ENCODE measurements around the gene LSAMP. TPM values are rescaled to one million over a fixed set of nuclear protein-coding genes. Genes with fewer than 3 reads are reported as not detected.
"Not testable (repeated sequence)": the region's sequence is repeated elsewhere in the genome, so short reads cannot be mapped to it uniquely, and the experiment has no call there.

LSAMP gene
- total RNA-seq, 2 experiments from 2014 or later: not detected

DNA sequence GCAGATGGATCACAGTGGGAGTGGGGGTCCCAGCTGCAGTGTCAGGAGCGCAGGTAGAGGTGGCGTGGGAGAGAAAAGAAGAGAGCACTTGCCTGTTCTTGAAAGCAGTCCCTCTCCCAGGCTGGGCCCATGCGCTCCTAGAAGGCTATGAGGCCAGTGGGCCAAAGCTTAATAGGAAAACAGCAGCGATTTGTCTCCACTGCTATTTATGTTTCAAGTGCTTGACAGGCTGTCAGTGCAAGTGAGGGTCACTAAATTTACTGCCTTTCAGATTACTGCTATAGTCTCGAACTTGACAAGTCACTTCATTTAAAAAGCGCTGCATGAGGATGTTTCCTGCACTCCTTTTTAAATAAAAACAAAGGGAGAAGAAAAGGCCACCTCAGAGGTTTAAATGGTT, 582.4 kb downstream of the LSAMP start:
- no peak for DNase-seq
- Mint-ChIP-seq H3K4me1 (no peaks in the 10 kb centered on the region), H3K27ac (no peak overlapping the region), H3K27me3 (peaks cover 49% of the 10 kb centered on the region), H3K9me3 (no peaks in the 10 kb centered on the region), H3K4me3 (no peak overlapping the region), H3K36me3 (no peaks in the 10 kb centered on the region)

DNA sequence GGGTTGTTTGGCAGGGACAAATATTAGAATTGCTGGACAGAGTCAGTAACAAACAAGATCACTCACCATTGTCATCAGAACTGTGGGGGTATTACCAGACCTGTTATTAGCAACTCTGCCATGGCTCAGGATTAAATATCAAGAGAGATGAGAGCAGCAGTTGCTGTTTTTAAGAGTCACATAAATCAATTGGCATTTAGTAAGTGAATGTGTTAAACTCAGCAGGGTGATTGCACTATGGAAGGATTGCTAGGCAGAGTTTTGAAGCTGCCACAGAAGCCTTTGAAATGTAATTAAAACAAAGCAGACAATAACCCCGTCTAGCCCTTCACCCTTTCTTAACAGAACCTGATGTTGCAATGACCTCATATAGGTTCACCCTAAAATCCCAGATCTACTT, 583.2 kb downstream of the LSAMP start:
- DNase-seq: no peak
- Mint-ChIP-seq H3K27ac (no peak overlapping the region), H3K4me1 (no peaks in the 10 kb centered on the region), H3K9me3 (no peaks in the 10 kb centered on the region), H3K4me3 (no peak overlapping the region), H3K27me3 (peaks cover 49% of the 10 kb centered on the region), H3K36me3 (no peaks in the 10 kb centered on the region)

DNA sequence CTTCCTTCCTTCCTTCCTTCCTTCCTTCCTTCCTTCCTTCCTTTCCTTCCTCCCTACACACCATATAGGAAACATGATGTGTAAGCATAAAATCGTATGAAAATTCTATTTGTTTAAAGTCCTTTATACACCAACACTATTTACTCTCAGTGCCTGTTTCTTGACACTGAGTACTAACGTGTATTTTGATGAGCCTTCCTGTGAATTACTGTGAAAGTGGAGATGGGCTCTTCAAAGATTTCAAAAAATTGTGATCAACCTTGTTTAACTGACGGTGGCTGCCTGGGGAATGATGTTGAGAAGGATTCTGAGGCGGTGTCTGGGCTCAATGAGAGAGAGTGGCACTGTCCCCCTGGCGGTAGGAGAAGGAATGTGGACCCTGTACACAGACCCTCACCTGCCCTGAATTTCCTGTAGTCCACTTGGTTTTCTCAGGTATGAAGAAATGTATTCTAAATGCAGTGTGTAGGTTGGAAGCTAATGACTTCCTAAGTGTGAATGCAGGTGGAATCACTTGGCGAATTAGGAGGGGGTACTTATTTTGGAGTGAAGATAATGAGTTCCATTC, 584.0 kb downstream of the LSAMP start:
- DNase-seq: no peak
- H3K4me3 Mint-ChIP-seq: no peak overlapping the region
- no peaks in the 10 kb centered on the region for H3K36me3 Mint-ChIP-seq
- peaks cover 43% of the 10 kb centered on the region for H3K27me3 Mint-ChIP-seq
- H3K9me3 Mint-ChIP-seq: no peaks in the 10 kb centered on the region
- H3K27ac Mint-ChIP-seq: no peak overlapping the region
- no peaks in the 10 kb centered on the region for H3K4me1 Mint-ChIP-seq

DNA sequence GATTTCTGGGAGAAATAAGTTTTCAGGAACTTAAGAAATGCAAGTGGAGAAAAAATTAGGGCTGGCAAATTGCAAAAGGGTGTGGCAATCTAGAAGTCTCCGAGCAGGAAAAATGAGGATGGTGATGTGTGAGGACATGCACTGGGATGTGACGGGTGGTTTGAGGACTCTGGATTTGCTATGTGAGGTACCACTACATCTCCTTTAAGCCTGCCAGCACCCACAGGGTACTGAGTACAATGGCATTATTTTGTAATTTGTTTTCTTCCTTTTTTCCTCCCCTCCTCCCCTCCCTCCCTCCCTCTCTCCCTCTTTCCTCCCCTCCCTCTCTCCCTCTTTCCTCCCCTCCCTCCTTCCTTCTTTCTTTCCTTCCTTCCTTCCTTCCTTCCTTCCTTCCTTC, 584.5 kb downstream of the LSAMP start:
- H3K4me1 Mint-ChIP-seq: no peaks in the 10 kb centered on the region
- DNase-seq: no peak
- H3K36me3 Mint-ChIP-seq: no peaks in the 10 kb centered on the region
- H3K27ac Mint-ChIP-seq: no peak overlapping the region
- H3K27me3 Mint-ChIP-seq: peaks cover 38% of the 10 kb centered on the region
- H3K4me3 Mint-ChIP-seq: no peak overlapping the region
- no peaks in the 10 kb centered on the region for H3K9me3 Mint-ChIP-seq

DNA sequence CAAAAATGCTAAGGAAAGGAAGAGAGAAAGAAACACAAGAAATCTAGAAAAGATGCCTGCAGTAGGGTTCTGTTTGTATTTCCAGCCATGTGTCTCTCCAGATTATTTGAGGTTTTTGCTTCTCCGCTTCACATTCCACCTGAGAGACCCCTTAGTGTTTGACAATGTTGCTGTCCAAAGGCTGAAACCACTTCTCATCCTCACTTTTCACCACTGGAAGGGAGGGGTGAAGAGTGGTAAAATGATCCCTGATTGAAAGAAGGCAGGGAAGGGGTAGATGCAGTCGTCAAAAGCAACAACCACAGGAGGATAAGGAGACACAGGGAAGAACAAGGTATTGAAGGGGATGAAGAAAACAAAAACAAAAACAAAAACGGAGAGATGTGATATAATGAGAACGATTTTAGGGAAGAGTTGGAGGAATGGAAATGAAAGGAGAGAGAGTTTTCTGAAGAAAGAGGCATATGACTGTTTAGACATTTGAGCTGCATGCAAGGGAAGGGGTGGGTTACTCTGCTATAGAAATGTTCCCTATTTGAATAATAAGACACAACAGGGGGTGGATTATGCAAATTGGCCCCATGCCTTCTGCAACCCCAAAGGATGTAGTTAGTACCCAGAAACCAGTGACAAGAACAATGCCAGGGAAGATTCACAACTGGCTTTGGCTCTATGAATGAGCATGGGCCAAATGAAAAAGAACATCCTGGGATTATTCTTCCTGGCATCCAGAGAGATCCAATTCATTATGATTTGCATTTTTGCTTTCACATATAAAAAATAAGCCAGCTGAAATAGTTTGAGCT, 586.1 kb downstream of the LSAMP start:
- no peaks in the 10 kb centered on the region for H3K4me1 Mint-ChIP-seq
- H3K9me3 Mint-ChIP-seq: no peaks in the 10 kb centered on the region
- no peak for DNase-seq
- H3K4me3 Mint-ChIP-seq: no peak overlapping the region
- H3K27me3 Mint-ChIP-seq: peaks cover 30% of the 10 kb centered on the region
- H3K27ac Mint-ChIP-seq: no peak overlapping the region
- H3K36me3 Mint-ChIP-seq: no peaks in the 10 kb centered on the region

DNA sequence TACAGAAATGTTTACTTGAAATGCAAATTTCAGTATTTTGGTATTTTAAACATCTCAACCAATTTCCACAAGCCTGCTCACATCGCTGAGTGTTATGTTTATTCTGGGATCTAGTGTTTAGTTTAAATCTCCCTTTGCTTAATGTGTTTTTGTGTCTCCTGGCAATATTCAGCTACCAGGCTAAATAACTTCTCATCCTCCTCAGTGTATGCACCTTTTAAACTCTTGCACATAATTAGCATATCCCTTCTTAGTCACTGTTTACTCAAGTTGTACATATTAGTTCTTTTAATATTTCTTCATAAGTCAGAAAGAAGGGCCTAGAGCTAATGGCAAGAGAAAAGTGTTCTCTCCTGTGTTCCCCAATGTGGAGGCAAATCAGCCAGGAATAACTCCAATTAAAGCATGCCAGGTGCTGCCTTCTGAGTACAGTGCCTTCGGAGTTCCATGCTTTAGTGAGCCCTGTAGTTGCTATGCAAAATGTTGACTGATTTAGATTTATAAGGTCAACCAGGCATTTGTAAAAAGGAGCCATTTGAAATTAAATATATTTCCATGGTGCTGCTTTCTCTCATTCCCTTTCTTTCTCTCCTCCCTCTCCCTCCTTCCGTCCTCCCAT, 587.7 kb downstream of the LSAMP start:
- Mint-ChIP-seq H3K27me3 (peaks cover 34% of the 10 kb centered on the region), H3K9me3 (no peaks in the 10 kb centered on the region), H3K27ac (no peak overlapping the region), H3K4me1 (no peaks in the 10 kb centered on the region), H3K4me3 (no peak overlapping the region), H3K36me3 (no peaks in the 10 kb centered on the region)
- no peak for DNase-seq

DNA sequence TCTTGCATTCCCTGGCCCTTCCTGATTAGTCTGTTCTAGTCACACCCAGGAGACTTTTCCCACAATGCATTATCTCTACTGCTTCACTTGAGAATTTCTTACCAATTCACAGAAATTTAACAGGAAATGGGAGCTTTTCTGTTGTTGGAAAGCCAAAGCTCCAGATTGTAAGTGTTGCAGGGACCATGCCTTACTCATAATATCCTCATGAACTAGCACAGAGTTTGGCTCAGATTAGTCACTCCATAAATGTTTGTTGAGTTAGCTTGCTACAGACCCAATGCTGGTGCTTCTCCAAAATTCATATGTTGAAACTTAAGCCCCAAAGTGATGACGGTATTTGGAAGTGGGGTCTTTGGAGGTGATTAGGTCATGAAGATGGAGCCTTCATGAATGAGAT, 589.4 kb downstream of the LSAMP start:
- no peaks in the 10 kb centered on the region for H3K4me1 Mint-ChIP-seq
- no peak overlapping the region for H3K4me3 Mint-ChIP-seq
- H3K9me3 Mint-ChIP-seq: no peaks in the 10 kb centered on the region
- peaks cover 30% of the 10 kb centered on the region for H3K27me3 Mint-ChIP-seq
- DNase-seq: no peak
- no peak overlapping the region for H3K27ac Mint-ChIP-seq
- no peaks in the 10 kb centered on the region for H3K36me3 Mint-ChIP-seq

DNA sequence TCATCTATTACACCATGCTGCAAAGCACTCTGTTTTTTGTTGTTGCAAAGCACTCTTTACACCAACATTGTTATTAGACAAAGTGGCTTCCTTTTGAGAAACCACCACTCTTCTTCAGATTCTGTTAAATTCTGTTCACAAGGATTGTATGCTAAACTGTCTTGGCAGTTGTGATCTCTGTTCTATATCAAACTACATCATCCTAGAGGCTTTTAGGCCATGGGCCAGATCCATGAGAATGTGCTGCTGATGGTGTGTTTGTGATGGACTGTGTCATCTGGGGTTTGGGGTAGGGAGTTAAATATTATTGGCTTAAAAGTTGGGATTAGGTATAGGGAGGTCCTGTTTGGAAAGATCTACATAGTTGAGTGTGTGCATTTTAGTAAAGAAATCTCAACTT, 592.2 kb downstream of the LSAMP start:
- DNase-seq: no peak
- Mint-ChIP-seq H3K4me3 (no peak overlapping the region), H3K4me1 (no peaks in the 10 kb centered on the region), H3K27me3 (peaks cover 29% of the 10 kb centered on the region), H3K27ac (no peak overlapping the region), H3K36me3 (no peaks in the 10 kb centered on the region), H3K9me3 (no peaks in the 10 kb centered on the region)

DNA sequence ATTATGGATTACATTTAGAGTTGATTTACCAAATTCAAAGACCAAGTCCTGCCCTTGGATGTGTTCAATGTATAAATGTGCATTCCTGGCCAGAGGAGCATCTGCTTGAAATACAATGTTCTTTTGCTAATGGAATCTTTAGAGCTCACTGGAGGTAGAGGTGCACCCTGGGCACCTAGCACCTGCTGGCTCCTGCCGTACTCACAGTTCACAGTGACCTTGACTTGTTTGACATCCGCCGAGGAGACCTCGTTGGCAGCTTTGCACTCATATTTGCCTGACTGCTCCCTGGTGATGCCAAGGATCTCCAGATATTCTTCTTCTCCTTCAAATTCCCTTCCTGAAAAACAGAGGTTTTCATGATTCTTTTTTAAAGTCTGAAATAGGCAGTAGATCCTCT, 593.0 kb downstream of the LSAMP start:
- Mint-ChIP-seq H3K27ac (no peak overlapping the region), H3K36me3 (no peaks in the 10 kb centered on the region), H3K9me3 (no peaks in the 10 kb centered on the region), H3K4me3 (no peak overlapping the region), H3K4me1 (no peaks in the 10 kb centered on the region), H3K27me3 (peaks cover 31% of the 10 kb centered on the region)
- no peak for DNase-seq

DNA sequence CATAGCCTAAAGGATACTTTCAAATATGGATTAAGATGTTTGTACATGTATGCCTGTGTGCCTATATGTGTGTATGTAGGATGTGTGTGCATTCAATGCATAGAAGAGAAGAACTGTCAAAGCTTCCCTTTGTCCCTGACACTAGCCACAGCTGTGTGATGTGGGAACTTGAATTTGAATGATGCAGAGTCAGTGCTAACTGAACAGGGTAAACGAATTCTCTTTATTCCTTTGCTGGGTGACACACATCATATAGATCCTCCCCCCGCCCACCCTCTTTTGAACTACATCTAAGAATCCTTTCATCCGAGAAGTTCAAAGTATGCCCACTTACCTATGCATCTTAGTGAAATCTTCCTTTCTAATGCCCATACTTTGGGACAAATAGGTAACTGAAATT, 593.7 kb downstream of the LSAMP start:
- H3K9me3 Mint-ChIP-seq: no peaks in the 10 kb centered on the region
- peaks cover 31% of the 10 kb centered on the region for H3K27me3 Mint-ChIP-seq
- H3K36me3 Mint-ChIP-seq: no peaks in the 10 kb centered on the region
- no peaks in the 10 kb centered on the region for H3K4me1 Mint-ChIP-seq
- H3K27ac Mint-ChIP-seq: no peak overlapping the region
- no peak for DNase-seq
- H3K4me3 Mint-ChIP-seq: no peak overlapping the region

DNA sequence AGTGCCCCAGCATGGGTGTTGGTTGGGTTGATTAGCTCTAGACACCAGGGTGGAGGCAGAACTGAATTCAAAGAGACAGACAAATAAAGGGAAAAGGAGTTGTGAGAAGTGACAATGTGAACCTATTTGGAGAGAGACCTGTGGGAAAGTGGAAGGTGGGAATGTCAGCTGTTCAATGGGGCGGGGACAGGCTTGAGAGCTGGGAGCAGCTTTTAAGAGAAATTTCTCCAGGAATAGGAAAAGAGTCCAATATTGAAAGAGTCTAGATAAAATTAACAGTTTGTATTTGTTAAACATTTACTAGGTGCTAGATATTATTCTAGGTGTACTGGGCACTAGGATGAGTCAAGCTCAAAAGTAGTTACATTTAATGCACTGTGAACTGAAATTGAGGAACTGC, 596.6 kb downstream of the LSAMP start:
- no peak for DNase-seq
- Mint-ChIP-seq H3K9me3 (no peaks in the 10 kb centered on the region), H3K4me1 (no peaks in the 10 kb centered on the region), H3K27me3 (peaks cover 27% of the 10 kb centered on the region), H3K4me3 (no peak overlapping the region), H3K36me3 (no peaks in the 10 kb centered on the region), H3K27ac (no peak overlapping the region)

DNA sequence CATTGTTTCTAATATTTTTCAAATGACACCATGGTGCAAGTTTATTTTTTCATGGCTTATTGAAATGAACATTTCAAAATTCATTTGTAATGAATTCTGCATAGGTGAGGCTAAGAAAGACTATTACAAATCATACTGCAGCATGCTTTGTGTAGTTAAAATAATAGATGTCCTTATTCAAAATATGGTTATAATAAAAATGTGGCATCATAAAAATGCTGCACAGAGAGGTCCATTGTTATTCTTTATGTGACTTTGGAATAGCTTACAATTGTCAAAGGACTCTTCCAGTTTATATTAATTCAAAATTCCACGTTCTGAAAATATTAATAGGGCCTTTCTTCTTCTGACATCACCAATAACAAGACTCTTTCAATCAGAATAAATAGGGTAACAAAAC, 599.3 kb downstream of the LSAMP start:
- H3K27ac Mint-ChIP-seq: no peak overlapping the region
- H3K36me3 Mint-ChIP-seq: no peaks in the 10 kb centered on the region
- H3K4me3 Mint-ChIP-seq: no peak overlapping the region
- no peak for DNase-seq
- H3K9me3 Mint-ChIP-seq: no peaks in the 10 kb centered on the region
- H3K27me3 Mint-ChIP-seq: peaks cover 19% of the 10 kb centered on the region
- H3K4me1 Mint-ChIP-seq: no peaks in the 10 kb centered on the region

DNA sequence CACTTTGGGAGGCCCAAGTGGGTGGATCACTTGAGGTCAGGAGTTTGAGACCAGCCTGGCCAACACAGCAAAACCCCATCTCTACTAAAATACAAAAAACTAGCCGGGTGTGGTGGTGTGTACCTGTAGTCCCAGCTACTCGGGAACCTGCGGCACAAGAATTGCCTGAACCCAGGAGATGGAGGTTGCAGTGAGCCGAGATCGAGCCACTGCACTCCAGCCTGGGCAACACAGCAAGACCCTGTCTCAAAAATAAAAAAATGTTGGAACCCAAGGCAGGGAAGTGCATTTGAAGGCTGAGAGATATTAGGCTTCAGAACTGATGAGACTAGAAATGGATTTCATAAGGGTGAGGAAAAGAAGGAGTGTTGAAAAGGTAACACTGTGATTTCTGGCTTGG, 600.6 kb downstream of the LSAMP start:
- not testable (repeated sequence) for H3K27ac Mint-ChIP-seq, DNase-seq, H3K9me3 Mint-ChIP-seq, H3K36me3 Mint-ChIP-seq, H3K4me3 Mint-ChIP-seq, H3K4me1 Mint-ChIP-seq
- peaks cover 15% of the 10 kb centered on the region for H3K27me3 Mint-ChIP-seq

DNA sequence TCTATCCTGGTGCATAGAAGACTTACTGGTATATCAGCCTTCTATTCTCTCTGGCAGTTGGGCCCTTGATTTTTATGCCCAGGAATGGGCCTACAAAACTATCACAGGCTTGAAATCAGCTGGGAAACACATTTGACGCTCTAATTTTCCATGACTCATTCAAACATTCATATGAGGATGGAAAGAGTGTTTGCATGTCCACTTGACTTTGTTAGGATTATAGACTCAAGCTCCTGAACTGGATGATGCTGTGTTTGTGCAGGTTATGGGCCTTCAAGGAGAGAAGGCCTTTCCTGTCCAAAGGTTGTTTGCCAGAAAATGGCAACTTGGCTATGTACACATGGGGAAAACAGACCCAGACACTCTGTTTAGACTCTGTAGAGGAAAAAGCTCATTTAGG, 602.1 kb downstream of the LSAMP start:
- no peak for DNase-seq
- H3K4me1 Mint-ChIP-seq: no peaks in the 10 kb centered on the region
- H3K4me3 Mint-ChIP-seq: no peak overlapping the region
- H3K36me3 Mint-ChIP-seq: no peaks in the 10 kb centered on the region
- peaks cover 4% of the 10 kb centered on the region for H3K27me3 Mint-ChIP-seq
- H3K9me3 Mint-ChIP-seq: no peaks in the 10 kb centered on the region
- no peak overlapping the region for H3K27ac Mint-ChIP-seq

DNA sequence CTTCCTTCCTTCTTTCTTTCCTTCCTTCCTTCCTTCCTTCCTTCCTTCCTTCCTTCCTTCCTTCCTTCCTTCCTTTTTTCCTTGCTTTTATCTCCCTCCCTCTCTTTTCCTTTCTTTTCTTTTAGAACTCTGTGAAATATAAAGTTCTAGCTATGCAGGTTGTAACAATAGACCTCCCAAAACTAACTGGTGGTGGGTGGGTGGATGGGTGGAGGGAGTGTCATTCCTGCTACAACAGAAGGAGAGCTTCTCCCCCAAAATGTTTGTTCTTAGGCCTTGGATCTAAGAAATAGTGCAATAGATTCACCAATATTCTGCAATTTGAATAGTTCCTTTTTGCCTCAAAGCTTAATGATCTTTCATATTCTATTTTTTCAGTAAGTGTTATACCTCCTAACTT, 606.0 kb downstream of the LSAMP start:
- H3K4me3 Mint-ChIP-seq: no peak overlapping the region
- no peak overlapping the region for H3K27ac Mint-ChIP-seq
- no peaks in the 10 kb centered on the region for H3K36me3 Mint-ChIP-seq
- DNase-seq: no peak
- H3K27me3 Mint-ChIP-seq: no peaks in the 10 kb centered on the region
- H3K4me1 Mint-ChIP-seq: no peaks in the 10 kb centered on the region
- no peaks in the 10 kb centered on the region for H3K9me3 Mint-ChIP-seq

DNA sequence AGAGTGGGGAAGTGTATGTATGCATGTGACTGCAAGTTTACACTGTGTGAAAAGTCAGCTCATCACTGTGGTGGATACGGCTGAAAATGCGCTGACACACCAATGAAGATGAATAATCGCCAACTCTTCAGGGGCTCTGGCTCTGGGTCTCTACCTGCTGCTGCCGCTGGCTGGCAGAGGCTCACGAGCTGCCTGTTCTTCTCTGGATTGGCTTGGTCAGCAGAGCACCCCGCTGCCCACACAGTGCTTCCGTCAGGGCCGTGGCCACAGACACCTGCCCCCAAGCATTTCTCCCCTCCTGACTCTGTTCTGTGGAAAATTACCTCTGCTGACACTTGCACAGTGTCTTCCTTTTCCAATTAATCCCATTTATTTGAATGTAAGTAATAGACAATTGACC, 606.5 kb downstream of the LSAMP start:
- Mint-ChIP-seq H3K27ac (no peak overlapping the region), H3K27me3 (no peaks in the 10 kb centered on the region), H3K4me1 (no peaks in the 10 kb centered on the region), H3K9me3 (no peaks in the 10 kb centered on the region), H3K4me3 (no peak overlapping the region), H3K36me3 (no peaks in the 10 kb centered on the region)
- no peak for DNase-seq

Measured in activated naive CD8-positive, alpha-beta T cell treated with anti-CD3 and anti-CD28 coated beads for 36 hours (primary cell).